SKM-1 (cell line): ENCODE data around the gene ZFR.

Source experiments
- DNase-seq: peaks from one replicate; lab custom pipeline; 2025; ENCODE audit not compliant: unreplicated experiment; lab: John Stamatoyannopoulos, UW

The ZFR gene

GRCh38 chr5:32444431-32445286, at the start of gene ZFR:
Gene ZFR, minus strand, starts transcription at chr5:32444740. Its CDS starts 82 bp downstream, at chr5:32444658.
- DNase-seq: peak; percentile 72

- no peak for DNase-seq
These were observed 46.5 kb upstream of the ZFR start for GRCh38 chr5:32490972-32491557.

DNA sequence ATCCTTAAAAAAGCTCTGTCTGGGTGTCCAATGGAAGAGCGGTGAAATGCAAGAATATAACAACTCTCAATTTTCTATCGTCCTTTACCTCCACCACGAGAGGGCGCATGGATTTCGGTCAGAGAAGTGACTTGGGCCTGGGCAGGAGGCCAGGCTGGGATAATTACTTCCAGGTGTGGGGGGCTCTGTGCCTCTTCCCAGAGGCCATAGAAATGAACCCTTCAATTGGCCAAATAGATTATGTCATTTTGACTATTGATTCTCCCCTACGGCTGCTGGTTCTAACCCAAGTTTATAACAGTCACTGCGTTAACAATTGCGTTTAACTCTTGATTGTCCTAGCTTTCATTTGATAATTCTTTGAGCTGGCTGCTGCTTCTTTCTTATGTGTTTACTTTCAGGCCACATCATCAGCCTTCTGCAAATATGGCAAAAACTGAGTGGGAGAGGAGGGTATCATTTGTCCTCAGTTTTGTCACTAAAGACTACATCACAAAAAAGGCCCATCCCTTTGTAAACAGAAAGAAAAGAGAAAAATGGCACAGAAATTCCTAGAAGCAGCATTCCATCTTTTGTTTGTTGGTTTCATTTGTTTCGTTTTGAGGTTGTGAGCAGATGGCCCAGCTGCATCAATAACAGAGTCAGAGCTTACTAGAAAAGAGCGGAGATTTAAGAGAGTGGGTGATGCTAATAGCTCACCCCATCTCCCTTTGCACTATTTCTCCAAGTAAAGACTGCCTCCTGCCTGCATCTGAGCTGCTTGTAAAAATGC, 45.4 kb upstream of the ZFR start:
- peak; percentile 49 for DNase-seq

GRCh38 chr5:32487424-32487823, 42.9 kb upstream of the ZFR start:
- no peak for DNase-seq

- DNase-seq: no peak
These were observed 42.5 kb upstream of the ZFR start for GRCh38 chr5:32487008-32487407.

- no peak for DNase-seq
These were observed 37.7 kb upstream of the ZFR start for GRCh38 chr5:32482193-32482592.

GRCh38 chr5:32479096-32479495, 34.6 kb upstream of the ZFR start:
- no peak for DNase-seq

- DNase-seq: no peak
These were observed 32.4 kb upstream of the ZFR start for GRCh38 chr5:32476891-32477290.

DNA sequence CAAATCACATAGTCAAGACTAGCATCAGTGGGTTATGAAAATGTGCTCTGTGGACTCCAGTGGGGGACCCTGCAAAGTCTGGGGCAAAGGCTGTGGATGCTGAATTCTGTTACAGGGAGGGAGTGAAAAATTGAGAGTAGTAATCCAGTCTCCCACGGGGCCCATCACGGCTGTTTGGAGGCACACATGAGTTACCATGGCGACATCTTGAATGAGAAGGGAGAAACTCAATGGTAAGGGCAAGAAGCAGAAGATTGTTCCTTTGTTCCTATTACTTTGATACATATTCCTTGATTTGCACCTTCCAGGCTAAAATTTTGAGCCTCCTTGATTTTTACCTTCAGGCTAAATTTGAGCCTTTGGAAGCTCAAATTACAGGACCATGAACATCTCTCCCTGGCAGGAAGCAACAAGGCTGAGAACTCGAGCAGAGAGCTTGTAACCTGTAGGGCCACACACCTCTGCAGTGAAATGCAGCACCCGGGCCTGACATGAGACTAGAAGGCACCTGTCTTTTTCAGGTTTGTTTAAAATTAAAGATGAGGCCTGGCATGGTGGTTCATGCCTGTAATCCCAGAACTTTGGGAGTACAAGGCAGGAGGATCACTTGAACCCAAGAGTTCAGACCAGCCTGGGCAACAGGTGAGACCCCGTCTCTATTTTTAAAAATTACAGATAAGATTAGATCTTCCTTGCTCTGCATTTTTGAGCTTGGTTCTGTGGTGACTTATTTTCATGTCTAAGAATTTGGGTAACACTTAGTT, 31.0 kb upstream of the ZFR start:
- no peak for DNase-seq

DNA sequence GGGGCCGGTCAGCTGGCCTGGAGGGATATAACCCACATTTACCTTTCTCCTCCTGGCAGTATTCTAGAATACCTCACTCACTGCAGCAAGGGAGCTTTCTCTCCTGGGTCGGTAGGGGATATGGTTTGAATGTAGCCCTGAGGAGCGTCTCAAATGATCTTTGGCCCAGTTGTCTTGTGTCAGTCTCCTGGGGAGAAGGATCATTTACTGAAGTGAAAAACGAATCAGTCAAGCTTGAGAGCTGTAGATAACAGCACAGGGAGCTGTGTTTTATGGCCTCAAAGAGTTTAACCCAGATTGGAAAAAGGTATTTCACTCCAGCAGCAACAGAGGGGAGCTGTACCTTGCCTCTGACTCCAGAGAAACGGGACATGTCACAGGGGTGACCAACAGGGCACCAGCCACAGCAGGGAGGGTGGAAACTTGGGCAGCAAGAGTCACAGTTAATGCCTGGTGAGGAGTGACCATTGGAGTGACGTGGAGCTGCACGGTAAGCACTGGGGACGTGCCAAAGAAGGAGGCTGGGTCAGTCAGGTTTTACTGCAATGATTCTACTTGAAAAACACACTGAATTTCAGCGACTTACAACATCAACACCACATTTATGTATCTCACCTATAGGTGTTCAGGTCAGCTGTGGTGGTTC, 29.8 kb upstream of the ZFR start:
- no peak for DNase-seq

- no peak for DNase-seq
These were observed 28.5 kb upstream of the ZFR start for GRCh38 chr5:32473072-32473471.

DNA sequence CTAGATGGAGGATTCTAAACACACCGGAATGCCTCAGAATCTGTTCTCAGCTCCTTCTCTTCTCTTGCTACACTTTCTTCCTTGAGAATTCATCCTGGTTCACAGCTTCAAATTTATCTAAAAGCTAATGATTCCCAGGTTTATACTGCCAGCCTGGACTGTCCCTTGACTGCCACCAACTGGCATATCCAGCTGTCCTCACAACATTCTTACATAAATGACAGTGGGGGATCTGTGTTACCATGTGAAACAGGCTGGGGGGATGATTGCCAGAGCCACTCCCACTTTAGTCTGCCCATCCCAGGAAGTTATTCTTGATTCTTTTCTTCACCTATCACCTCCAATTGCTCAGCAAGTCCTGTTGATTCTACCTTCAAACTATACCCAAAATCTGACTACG, 27.2 kb upstream of the ZFR start:
- DNase-seq: no peak

DNA sequence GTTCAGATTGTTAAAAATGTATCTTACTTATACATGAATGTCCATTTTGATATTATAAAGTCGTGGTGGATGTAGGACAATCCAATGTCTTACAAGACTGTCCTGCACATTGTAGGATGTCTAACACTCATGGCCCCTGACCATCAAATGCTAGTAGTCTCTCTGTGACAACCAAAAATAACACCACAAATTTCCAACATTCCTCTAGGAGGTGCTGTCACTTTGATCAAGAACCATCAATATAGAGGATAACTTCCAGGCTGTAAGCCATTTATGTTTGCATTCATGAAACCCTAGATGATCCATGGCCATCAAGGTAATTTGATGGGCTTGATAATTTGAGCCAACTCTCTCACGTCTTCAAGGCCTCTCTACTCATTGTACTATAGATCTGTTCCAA, 20.5 kb upstream of the ZFR start:
- DNase-seq: no peak

GRCh38 chr5:32462618-32463017, 18.1 kb upstream of the ZFR start:
- no peak for DNase-seq

DNA sequence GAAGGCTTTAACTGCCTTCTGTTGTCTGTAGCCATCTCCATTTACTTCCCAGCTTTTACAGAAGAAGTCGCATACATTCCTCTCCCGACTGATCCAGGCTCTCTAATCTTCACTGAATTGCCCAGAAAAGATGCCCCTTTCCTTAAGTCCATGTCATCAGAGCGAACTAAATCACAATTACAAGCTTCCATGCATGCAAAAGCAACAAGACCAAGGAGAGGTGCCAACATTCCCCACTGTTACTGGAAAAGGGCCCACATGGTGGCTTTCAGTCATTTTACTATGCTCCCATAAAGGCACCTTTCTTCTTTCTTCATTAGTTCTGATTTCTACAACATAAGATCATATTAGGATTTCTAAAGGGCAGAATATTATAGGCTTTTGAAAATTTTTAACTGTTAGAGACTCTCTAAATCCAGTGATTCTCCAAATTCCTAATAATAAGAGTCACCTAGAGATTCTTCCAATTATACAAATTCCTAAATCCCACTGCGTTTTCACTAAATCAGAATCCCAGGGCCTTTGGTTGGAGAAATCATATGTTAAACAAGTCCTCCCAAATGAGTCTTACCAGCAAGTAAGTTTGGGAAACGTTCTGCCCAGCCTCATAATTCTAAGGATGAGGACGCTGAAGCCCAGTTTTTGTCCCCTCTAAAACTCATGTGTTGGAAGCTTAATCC, 17.0 kb upstream of the ZFR start:
- DNase-seq: no peak

GRCh38 chr5:32460702-32461101, 16.2 kb upstream of the ZFR start:
- DNase-seq: no peak

- DNase-seq: no peak
These were observed 14.4 kb upstream of the ZFR start for GRCh38 chr5:32458880-32459495.

DNA sequence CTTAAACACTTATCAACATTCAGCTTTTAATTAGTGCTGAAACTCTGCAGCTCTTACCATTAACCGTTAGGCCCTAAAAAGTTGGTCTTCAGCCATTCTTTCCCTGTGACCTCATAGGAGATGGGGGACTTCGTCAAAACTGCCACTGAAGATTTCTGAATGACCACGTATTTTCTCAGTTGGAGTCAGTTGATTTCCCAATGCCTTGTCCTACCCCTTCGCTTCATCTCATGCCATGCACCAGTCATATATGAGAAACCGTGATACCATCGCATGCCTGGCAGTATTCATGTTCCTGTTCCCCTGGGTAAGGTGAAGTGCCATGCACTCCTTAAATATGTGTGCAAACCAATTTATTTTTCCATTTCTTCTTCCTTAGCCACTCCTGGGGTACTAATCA, 10.8 kb upstream of the ZFR start:
- DNase-seq: no peak

- DNase-seq: no peak
These were observed 10.3 kb upstream of the ZFR start for GRCh38 chr5:32454821-32455220.

GRCh38 chr5:32453916-32454315, 9.4 kb upstream of the ZFR start:
- no peak for DNase-seq
